ENCODE data around the gene COL19A1. TPM values are rescaled to one million over a fixed set of nuclear protein-coding genes. Genes with fewer than 3 reads are reported as not detected.
"Not testable (repeated sequence)": the region's sequence is repeated elsewhere in the genome, so short reads cannot be mapped to it uniquely, and the experiment has no call there.

The COL19A1 gene
- total RNA-seq, 1 donor from 2014 or later = not detected

GRCh38 chr6:69987550-69987949 lies 121.2 kb downstream of the COL19A1 start:
- FAIRE-seq (no peak), DNase-seq (ENCODE audit: low read depth) (no peak)
- TF ChIP-seq CTCF (IDR thresholded peaks at IDR 0.05; ENCODE audit: insufficient read depth, low read length, severe bottlenecking) = no peak
- H3K4me3 ChIP-seq (ENCODE audit: low read depth, low read length) = no peak overlapping the region
- H3K27me3 ChIP-seq (ENCODE audit: control insufficient read depth, insufficient read depth, low read length) = no peaks in the 10 kb centered on the region
- H3K36me3 ChIP-seq (ENCODE audit: control insufficient read depth, insufficient read depth, low read length) = no peaks in the 10 kb centered on the region

GRCh38 chr6:69988458-69989126 lies 122.2 kb downstream of the COL19A1 start:
- TF ChIP-seq CTCF (IDR thresholded peaks at IDR 0.05; ENCODE audit: insufficient read depth, low read length, severe bottlenecking) = no peak
- no peaks in the 10 kb centered on the region for H3K27me3 ChIP-seq (ENCODE audit: control insufficient read depth, insufficient read depth, low read length)
- DNase-seq (ENCODE audit: low read depth) = no peak
- H3K4me3 ChIP-seq (ENCODE audit: low read depth, low read length) = no peak overlapping the region
- H3K36me3 ChIP-seq (ENCODE audit: control insufficient read depth, insufficient read depth, low read length) = no peaks in the 10 kb centered on the region
- no peak for FAIRE-seq

- DNase-seq (ENCODE audit: low read depth) (peak; percentile 30), FAIRE-seq (no peak)
- Histone ChIP-seq H3K36me3 (ENCODE audit: control insufficient read depth, insufficient read depth, low read length) (no peaks in the 10 kb centered on the region), H3K4me3 (ENCODE audit: low read depth, low read length) (no peak overlapping the region), H3K27me3 (ENCODE audit: control insufficient read depth, insufficient read depth, low read length) (no peaks in the 10 kb centered on the region)
- TF ChIP-seq CTCF (IDR thresholded peaks at IDR 0.05; ENCODE audit: insufficient read depth, low read length, severe bottlenecking) = no peak
Observed at GRCh38 chr6:69994251-69994650, 127.9 kb downstream of the COL19A1 start.

GRCh38 chr6:70008189-70008588 lies 141.8 kb downstream of the COL19A1 start:
- Histone ChIP-seq H3K36me3 (ENCODE audit: control insufficient read depth, insufficient read depth, low read length) (no peaks in the 10 kb centered on the region), H3K27me3 (ENCODE audit: control insufficient read depth, insufficient read depth, low read length) (no peaks in the 10 kb centered on the region), H3K4me3 (ENCODE audit: low read depth, low read length) (no peak overlapping the region)
- no peak for TF ChIP-seq CTCF (IDR thresholded peaks at IDR 0.05; ENCODE audit: insufficient read depth, low read length, severe bottlenecking)
- FAIRE-seq (no peak), DNase-seq (ENCODE audit: low read depth) (no peak)

- H3K36me3 ChIP-seq (ENCODE audit: control insufficient read depth, insufficient read depth, low read length); H3K4me3 ChIP-seq (ENCODE audit: low read depth, low read length); FAIRE-seq; DNase-seq (ENCODE audit: low read depth); H3K27me3 ChIP-seq (ENCODE audit: control insufficient read depth, insufficient read depth, low read length): not testable (repeated sequence)
Observed at GRCh38 chr6:70010339-70010738, 144.0 kb downstream of the COL19A1 start.

GRCh38 chr6:70023201-70023600 lies 156.8 kb downstream of the COL19A1 start:
- H3K27me3 ChIP-seq (ENCODE audit: control insufficient read depth, insufficient read depth, low read length); H3K4me3 ChIP-seq (ENCODE audit: low read depth, low read length); DNase-seq (ENCODE audit: low read depth); H3K36me3 ChIP-seq (ENCODE audit: control insufficient read depth, insufficient read depth, low read length); FAIRE-seq: not testable (repeated sequence)

GRCh38 chr6:70028246-70028645 lies 161.9 kb downstream of the COL19A1 start:
- FAIRE-seq (no peak), DNase-seq (ENCODE audit: low read depth) (no peak)
- TF ChIP-seq CTCF (IDR thresholded peaks at IDR 0.05; ENCODE audit: insufficient read depth, low read length, severe bottlenecking) = no peak
- H3K4me3 ChIP-seq (ENCODE audit: low read depth, low read length) = no peak overlapping the region
- H3K36me3 ChIP-seq (ENCODE audit: control insufficient read depth, insufficient read depth, low read length) = no peaks in the 10 kb centered on the region
- no peaks in the 10 kb centered on the region for H3K27me3 ChIP-seq (ENCODE audit: control insufficient read depth, insufficient read depth, low read length)

Measured in bronchial epithelial cell (primary cell).